GM12891 (cell line): ENCODE measurements around the gene CFAP46.
"Not testable (repeated sequence)": the region's sequence is repeated elsewhere in the genome, so short reads cannot be mapped to it uniquely, and the experiment has no call there.

Experiments
- DNase-seq: peaks from one replicate; pipeline ENCODE4 v3.0.0; 2011; ENCODE audit warnings: low spot score; ENCODE audit not compliant: insufficient read length
- FAIRE-seq: peaks from 2 replicates; lab custom pipeline; 2011; peaks lifted over from hg19 to GRCh38; lab: Jason Lieb, UNC
- PAX5 ChIP-seq: IDR thresholded peaks from 2 replicates; pipeline ENCODE4 v1.6.1; 2011; ENCODE audit warnings: low read length, moderate library complexity, mild to moderate bottlenecking; ENCODE audit not compliant: insufficient read depth, severe bottlenecking
- POLR2A ChIP-seq: IDR thresholded peaks from 2 replicates; pipeline ENCODE4 v1.6.1; 2011; ENCODE audit warnings: low read depth, low read length, control low read depth
- POLR2AphosphoS5 ChIP-seq: IDR thresholded peaks from 2 replicates; pipeline ENCODE4 v1.6.1; 2011; ENCODE audit warnings: low read depth, low read length, control low read depth
- POU2F2 ChIP-seq: IDR thresholded peaks from 2 replicates; pipeline ENCODE4 v1.6.1; 2011; ENCODE audit warnings: low read depth, mild to moderate bottlenecking, control low read depth, low read length, moderate library complexity
- SPI1 ChIP-seq: IDR thresholded peaks from 2 replicates; pipeline ENCODE4 v1.6.1; 2011; ENCODE audit warnings: low read depth, low read length, control low read depth
- TAF1 ChIP-seq: IDR thresholded peaks from 2 replicates; pipeline ENCODE4 v1.6.1; 2011; ENCODE audit warnings: low read depth, low read length, control low read depth

Gene CFAP46

DNA sequence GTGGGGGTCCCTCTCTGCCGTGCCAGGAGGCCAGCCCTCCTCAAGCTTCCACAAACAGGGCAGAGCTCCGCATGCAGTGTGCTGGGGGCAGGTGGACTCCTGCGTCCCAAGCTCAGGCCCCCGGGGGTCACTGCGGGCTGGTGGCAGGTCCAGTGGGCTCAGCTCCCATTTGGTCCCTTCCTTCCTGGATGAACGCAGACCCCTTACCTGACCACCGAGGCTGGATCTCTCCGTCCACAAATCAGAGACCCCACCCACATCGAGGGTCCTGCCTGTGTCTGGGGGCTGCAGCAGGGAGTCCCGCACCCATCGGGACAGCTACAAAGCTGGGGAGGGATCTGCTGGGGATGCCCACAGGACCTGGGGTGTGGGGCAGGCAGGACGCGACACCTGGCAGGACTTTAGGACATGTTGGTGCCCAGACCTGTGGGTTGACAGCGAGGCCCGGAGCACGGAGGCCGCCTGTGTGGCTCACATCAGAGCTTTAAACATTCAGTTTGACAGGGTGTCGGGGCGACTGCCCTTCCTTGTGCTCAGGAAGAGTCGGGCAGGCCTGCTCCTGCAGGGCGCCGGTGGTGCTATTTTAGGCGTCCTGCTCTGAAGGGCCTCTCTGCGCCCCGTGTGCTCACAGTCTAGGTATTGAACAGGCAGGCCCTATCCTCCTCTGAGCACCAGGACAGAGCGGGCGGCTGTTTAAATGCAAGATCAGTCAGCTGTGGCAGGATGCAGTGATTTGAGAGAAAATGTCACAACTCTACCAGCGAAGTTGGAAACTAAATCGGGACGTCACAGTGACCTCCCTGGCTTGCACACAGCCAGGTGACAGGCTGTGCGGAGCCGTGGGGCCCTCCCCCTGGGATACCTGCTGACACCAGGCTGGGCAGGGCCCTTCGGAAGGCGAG, 15.9 kb upstream of the CFAP46 start:
- TF ChIP-seq POLR2A = no peak
- TF ChIP-seq PAX5 = no peak
- TF ChIP-seq POLR2AphosphoS5 = no peak
- TF ChIP-seq SPI1 = no peak
- TF ChIP-seq TAF1 = no peak
- no peak for TF ChIP-seq POU2F2
- DNase-seq = no peak
- no peak for FAIRE-seq

DNA sequence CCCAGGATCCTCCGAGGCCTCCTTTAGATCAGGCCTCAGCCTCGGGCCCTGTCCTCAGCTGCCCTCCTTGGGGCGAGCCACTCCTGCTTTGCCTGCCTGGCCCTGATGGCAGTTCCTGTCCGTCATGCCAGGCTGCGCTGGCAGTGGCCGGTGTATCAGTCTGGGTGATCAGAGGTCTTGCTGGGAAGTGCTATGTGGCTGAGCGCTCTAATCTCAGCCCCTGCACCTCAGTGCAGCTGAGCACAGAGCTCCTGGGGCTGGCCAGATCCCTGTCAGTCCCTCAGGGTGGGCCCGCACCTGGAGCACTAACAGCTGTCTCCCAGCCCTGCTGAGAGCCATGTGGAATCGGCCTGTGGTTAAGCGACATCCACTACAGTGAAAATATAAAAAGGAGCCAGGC, 14.8 kb upstream of the CFAP46 start:
- FAIRE-seq (no peak), DNase-seq (no peak)
- no peak for TF ChIP-seq POLR2A

DNA sequence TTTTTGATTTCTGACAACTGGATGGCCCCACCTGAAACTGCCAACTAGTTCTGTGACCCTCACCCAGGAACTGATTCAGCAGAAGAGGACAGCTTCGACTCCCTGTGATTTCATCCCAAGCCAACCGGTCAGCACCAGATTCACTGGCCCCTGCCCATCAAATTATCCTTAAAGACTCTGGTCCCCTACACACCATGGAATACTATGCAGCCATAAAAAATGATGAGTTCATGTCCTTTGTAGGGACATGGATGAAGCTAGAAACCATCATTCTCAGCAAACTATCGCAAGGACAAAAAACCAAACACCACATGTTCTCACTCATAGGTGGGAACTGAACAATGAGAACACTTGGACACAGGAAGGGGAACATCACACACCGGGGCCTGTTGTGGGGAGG, 13.9 kb upstream of the CFAP46 start:
- DNase-seq, FAIRE-seq: not testable (repeated sequence)

DNA sequence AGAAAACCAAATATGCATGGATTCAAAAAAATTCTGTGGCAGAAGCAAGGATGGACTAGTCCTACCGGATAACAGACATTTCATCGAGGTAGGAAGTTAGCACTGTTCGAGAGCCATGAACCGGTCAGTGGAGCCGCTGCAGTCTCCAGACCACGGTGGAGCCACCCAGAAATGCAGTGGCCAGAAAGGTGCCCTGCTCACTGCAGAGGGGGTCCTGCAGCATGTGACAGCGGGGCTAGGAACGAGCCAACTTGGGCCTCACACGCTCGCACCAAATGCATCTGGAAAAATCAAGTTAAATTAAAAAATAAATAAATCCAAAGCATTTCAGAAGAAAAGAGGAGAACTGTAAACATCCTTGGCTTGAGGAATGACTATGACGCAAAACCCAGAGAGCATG, 13.1 kb upstream of the CFAP46 start:
- TF ChIP-seq POLR2A (no peak), TAF1 (no peak), POLR2AphosphoS5 (no peak), SPI1 (no peak), POU2F2 (no peak), PAX5 (no peak)
- FAIRE-seq = no peak

DNA sequence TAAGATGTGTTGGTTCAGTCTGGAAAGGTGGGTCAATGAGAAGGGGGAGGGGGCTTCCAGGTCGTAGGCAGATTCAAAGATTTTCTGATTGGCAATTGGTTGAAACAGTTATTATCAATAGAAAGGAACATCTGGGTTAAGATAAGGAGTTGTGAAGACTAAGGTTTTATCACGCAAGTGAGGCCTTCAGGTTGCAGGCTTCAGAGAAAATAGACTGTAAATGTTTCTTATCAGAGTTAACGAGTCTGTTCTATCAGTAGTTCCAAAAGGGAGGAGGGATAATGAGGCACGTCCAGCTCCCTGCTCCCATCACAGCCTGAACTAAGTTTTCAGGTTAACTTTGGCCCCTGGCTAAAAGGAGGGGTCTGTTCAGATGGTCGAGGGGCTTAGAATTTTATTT, 11.1 kb upstream of the CFAP46 start:
- no peak for TF ChIP-seq SPI1
- DNase-seq (no peak), FAIRE-seq (no peak)

More for the DNA sequence above, 13.1 kb upstream of the CFAP46 start:
- no peak for DNase-seq

DNA sequence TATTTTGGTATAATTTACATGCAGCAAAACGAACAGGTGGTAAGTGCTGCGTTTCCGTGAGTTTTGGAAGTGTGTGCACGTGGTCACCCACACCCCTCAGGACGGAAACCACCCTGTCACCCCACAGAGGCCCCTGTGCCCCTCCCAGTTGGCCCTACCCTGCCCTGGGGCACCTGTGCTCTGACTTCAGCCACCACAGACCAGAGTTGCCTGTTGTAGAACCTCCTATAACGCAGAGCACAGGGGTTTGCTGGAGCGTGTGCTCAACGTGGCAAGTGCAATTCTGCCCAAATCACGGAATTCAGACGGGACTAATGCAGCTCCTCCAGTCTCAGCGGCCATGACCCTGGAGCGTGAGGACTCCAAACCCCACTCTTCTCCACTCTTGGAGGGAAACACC, 9.6 kb upstream of the CFAP46 start:
- FAIRE-seq (no peak), DNase-seq (no peak)
- no peak for TF ChIP-seq SPI1
- TF ChIP-seq POLR2A = no peak
- TF ChIP-seq POLR2AphosphoS5 = no peak
- no peak for TF ChIP-seq POU2F2
- TF ChIP-seq PAX5 = no peak
- no peak for TF ChIP-seq TAF1

DNA sequence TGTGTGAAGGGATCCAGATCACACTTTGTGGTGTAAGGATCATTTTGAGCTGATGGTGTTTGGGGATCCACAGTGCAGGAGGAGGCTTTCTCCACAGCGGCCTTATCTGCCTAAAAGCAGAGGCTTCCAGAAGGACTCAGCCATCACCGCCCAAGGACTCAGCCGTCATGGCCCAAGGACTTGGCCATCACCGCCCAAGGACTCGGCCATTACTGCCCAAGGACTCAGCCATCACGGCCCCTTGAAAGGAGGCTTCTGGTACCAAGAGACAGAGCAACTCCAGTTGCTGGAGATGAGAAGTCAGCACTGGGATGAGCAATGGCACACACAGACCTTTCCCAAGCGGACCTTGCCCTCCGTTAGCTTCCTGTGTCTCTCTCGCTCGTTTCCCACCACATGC, 6.0 kb upstream of the CFAP46 start:
- TF ChIP-seq POLR2A (no peak), TAF1 (no peak), POLR2AphosphoS5 (no peak), POU2F2 (no peak), SPI1 (no peak), PAX5 (no peak)
- FAIRE-seq (no peak), DNase-seq (no peak)

DNA sequence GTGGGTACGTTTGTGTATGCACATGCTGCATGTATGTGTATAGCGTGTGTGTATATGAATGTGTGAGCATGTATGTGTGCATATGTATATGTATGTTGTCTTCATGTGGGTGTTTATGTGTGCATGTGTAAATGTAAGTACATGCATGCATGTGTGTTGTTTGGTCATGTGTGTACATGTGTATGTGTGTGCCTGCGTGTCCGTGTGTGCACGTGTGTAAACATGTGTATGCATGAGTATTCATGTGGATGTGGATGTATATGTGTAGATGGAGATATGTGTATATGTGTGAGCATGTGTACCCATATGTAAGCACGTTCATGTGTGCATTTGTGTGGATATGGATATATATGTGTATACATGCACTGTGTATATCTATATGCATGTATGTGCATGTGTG, 5.5 kb upstream of the CFAP46 start:
- no peak for TF ChIP-seq SPI1
- FAIRE-seq (no peak), DNase-seq (no peak)

DNA sequence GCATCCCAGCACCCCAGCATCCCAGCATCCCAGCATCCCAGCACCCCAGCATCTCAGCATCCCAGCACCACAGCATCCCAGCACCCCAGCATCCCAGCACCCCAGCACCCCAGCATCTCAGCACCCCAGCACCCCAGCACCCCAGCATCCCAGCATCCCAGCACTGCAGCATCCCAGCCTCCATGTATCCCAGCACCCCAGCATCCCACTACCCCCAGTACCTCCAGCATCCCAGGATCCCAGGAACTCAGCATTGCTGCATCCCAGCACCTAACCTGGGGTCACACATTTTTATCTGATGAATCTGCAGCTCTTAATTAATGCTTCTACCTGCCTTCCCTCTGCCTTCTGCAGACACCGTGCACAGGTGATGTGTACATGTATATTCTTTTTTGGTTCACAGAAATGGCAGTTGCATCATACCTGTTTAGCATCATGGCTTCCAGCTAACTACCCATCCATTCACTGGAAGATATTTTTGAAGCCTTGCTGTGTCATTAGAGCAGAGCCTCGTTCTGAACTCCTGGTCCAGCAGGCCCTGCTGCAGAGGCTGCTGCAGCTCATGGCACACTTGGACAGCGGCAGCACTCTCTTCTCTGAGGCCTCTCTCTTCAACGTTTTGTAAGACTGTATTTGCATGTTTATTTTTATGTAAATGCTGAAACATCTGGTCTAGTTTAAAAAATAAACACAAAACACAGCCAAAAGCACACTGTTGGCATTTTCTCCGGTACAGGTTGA, 4.6 kb upstream of the CFAP46 start:
- no peak for DNase-seq
- TF ChIP-seq PAX5 (no peak), TAF1 (no peak)
- no peak for FAIRE-seq

DNA sequence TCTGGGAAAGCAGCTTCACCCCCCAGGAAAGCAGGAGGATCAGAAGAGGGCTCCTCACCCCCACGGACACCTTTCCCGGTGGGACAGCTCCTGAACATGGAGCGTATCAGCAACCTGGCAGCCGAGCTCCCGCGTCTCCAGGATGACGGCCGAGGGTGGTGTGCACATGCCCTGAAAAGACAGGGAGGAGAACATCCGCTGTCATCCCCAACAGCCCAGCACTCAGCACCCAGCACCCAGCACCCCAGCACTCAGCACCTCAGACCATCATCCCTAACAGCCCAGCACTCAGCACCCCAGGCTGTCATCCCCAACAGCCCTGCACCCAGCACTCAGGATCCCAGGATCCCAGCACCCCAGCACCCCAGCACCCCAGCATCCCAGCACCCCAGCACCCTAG, 3.9 kb upstream of the CFAP46 start:
- DNase-seq (no peak), FAIRE-seq (no peak)
- TF ChIP-seq PAX5 (no peak), POU2F2 (no peak), POLR2A (no peak), POLR2AphosphoS5 (no peak), SPI1 (no peak), TAF1 (no peak)

DNA sequence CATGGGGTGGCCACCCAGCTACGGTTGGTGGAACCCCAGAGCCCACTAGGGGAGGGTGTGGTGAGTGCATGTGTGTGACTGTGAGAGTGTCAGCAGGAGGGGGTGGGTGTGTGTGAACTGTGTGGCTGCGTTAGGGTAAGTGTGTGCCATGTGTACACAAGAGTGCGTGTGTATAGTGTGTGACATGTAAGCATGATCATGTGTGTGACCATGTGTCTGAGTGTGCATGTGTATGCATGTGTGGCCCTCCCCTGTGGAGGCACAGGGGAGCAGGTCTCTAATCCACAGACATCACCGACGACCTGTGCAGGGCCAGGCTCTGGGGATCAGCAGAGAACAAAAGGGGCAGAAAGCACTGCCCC, 3.5 kb upstream of the CFAP46 start:
- DNase-seq (no peak), FAIRE-seq (no peak)
- TF ChIP-seq POU2F2 (no peak), PAX5 (no peak), SPI1 (no peak), POLR2A (no peak), POLR2AphosphoS5 (no peak), TAF1 (no peak)
